HG03175 (cell line): ENCODE data around the gene KIF21B.

Experiments
- ATAC-seq: cut with Tn5 transposase; IDR thresholded peaks from one replicate; pipeline ENCODE4 v1.9.1; 2021; ENCODE audit warnings: mild to moderate bottlenecking, moderate library complexity; ENCODE audit not compliant: unreplicated experiment

KIF21B gene

GRCh38 chr1:201000391-201000790 is 23.1 kb downstream of the KIF21B start:
- no peak for ATAC-seq

- no peak for ATAC-seq
Measured at GRCh38 chr1:200999667-201000066, 23.8 kb downstream of the KIF21B start.

GRCh38 chr1:200998323-200998722 is 25.2 kb downstream of the KIF21B start:
- ATAC-seq, result no peak

- no peak for ATAC-seq
Measured at GRCh38 chr1:200992382-200993048, 31.0 kb downstream of the KIF21B start.

GRCh38 chr1:200991097-200991614 is 32.4 kb downstream of the KIF21B start:
- no peak for ATAC-seq

GRCh38 chr1:200990114-200990513 is 33.4 kb downstream of the KIF21B start:
- no peak for ATAC-seq

- no peak for ATAC-seq
Measured at GRCh38 chr1:200989337-200989736, 34.2 kb downstream of the KIF21B start.

GRCh38 chr1:200988693-200989092 is 34.8 kb downstream of the KIF21B start:
- no peak for ATAC-seq

GRCh38 chr1:200985481-200985880 is 38.0 kb downstream of the KIF21B start:
- no peak for ATAC-seq

- ATAC-seq, result no peak
Measured at GRCh38 chr1:200983035-200983561, 40.4 kb downstream of the KIF21B start.

GRCh38 chr1:200982071-200982945 is 41.2 kb downstream of the KIF21B start:
- no peak for ATAC-seq

GRCh38 chr1:200981278-200981677 is 42.2 kb downstream of the KIF21B start:
- ATAC-seq, result no peak

GRCh38 chr1:200980873-200981272 is 42.6 kb downstream of the KIF21B start:
- no peak for ATAC-seq

GRCh38 chr1:200980452-200980772 is 43.1 kb downstream of the KIF21B start:
- ATAC-seq, result no peak

- no peak for ATAC-seq
Measured at GRCh38 chr1:200979574-200980451, 43.7 kb downstream of the KIF21B start.

GRCh38 chr1:200977071-200977754 is 46.3 kb downstream of the KIF21B start:
- ATAC-seq, result no peak

GRCh38 chr1:200976634-200977033 is 46.9 kb downstream of the KIF21B start:
- no peak for ATAC-seq

- ATAC-seq, result no peak
Measured at GRCh38 chr1:200975458-200975857, 48.1 kb downstream of the KIF21B start.

GRCh38 chr1:200974711-200975110 is 48.8 kb downstream of the KIF21B start:
- ATAC-seq, result no peak

GRCh38 chr1:200973937-200974657 is 49.4 kb downstream of the KIF21B start:
- no peak for ATAC-seq
